CD1c-positive myeloid dendritic cell (primary cell): ENCODE data around the gene TUBB2B.
"Not testable (repeated sequence)": the region's sequence is repeated elsewhere in the genome, so short reads cannot be mapped to it uniquely, and the experiment has no call there.

Experiments
- DNase-seq: peaks from one replicate; pipeline ENCODE4 v3.0.0-alpha.2; 2016; ENCODE audit errors: extremely low spot score

TUBB2B gene

GRCh38 chr6:3209114-3210023 is 18.1 kb downstream of the TUBB2B start:
- DNase-seq, result no peak

GRCh38 chr6:3208775-3209113 is 18.7 kb downstream of the TUBB2B start:
- DNase-seq, result no peak

GRCh38 chr6:3208098-3208774 is 19.2 kb downstream of the TUBB2B start:
- no peak for DNase-seq

- DNase-seq, result no peak
These were observed 21.0 kb downstream of the TUBB2B start for GRCh38 chr6:3206339-3207015.

- DNase-seq, result no peak
These were observed 21.5 kb downstream of the TUBB2B start for GRCh38 chr6:3205913-3206312.

- DNase-seq, result no peak
These were observed 22.5 kb downstream of the TUBB2B start for GRCh38 chr6:3204921-3205320.

- no peak for DNase-seq
These were observed 24.3 kb downstream of the TUBB2B start for GRCh38 chr6:3202999-3203696.

GRCh38 chr6:3201388-3201787 is 26.1 kb downstream of the TUBB2B start:
- no peak for DNase-seq

- DNase-seq, result no peak
These were observed 26.8 kb downstream of the TUBB2B start for GRCh38 chr6:3200682-3201081.

GRCh38 chr6:3199382-3199781 is 28.1 kb downstream of the TUBB2B start:
- DNase-seq, result no peak

- DNase-seq, result not testable (repeated sequence)
These were observed 29.7 kb downstream of the TUBB2B start for GRCh38 chr6:3197734-3198133.

- DNase-seq, result no peak
These were observed 30.7 kb downstream of the TUBB2B start for GRCh38 chr6:3196770-3197169.

- DNase-seq, result no peak
These were observed 31.6 kb downstream of the TUBB2B start for GRCh38 chr6:3195695-3196497.

- no peak for DNase-seq
These were observed 32.1 kb downstream of the TUBB2B start for GRCh38 chr6:3195420-3195694.

GRCh38 chr6:3194535-3195419 is 32.7 kb downstream of the TUBB2B start:
- DNase-seq, result no peak

GRCh38 chr6:3193102-3193849 is 34.2 kb downstream of the TUBB2B start:
- no peak for DNase-seq

- no peak for DNase-seq
These were observed 36.7 kb downstream of the TUBB2B start for GRCh38 chr6:3190779-3191178.

- no peak for DNase-seq
These were observed 37.4 kb downstream of the TUBB2B start for GRCh38 chr6:3190056-3190455.

GRCh38 chr6:3189192-3189591 is 38.3 kb downstream of the TUBB2B start:
- not testable (repeated sequence) for DNase-seq

GRCh38 chr6:3188262-3188661 is 39.2 kb downstream of the TUBB2B start:
- no peak for DNase-seq
